Measurements from ENCODE around the gene TTC33.
"Not testable (repeated sequence)": the region's sequence is repeated elsewhere in the genome, so short reads cannot be mapped to it uniquely, and the experiment has no call there.

The TTC33 gene

GRCh38 chr5:40779561-40779960 is 23.8 kb upstream of the TTC33 start:
- DNase-seq (ENCODE audit: low read depth) = no peak

- DNase-seq (ENCODE audit: low read depth) = no peak
Observed at GRCh38 chr5:40778133-40778532, 22.4 kb upstream of the TTC33 start.

GRCh38 chr5:40776658-40776977 is 20.9 kb upstream of the TTC33 start:
- no peak for DNase-seq (ENCODE audit: low read depth)

GRCh38 chr5:40775846-40776657 is 20.3 kb upstream of the TTC33 start:
- no peak for DNase-seq (ENCODE audit: low read depth)

GRCh38 chr5:40775085-40775845 is 19.5 kb upstream of the TTC33 start:
- DNase-seq (ENCODE audit: low read depth) = no peak

- DNase-seq (ENCODE audit: low read depth) = no peak
Observed at GRCh38 chr5:40774623-40775022, 18.9 kb upstream of the TTC33 start.

GRCh38 chr5:40770764-40771163 is 15.0 kb upstream of the TTC33 start:
- DNase-seq (ENCODE audit: low read depth) = no peak

- DNase-seq (ENCODE audit: low read depth) = no peak
Observed at GRCh38 chr5:40762705-40763104, 6.9 kb upstream of the TTC33 start.

GRCh38 chr5:40757400-40757799 is 1.6 kb upstream of the TTC33 start:
- no peak for DNase-seq (ENCODE audit: low read depth)

GRCh38 chr5:40755093-40755406 is 711 bp downstream of the TTC33 start:
- DNase-seq (ENCODE audit: low read depth) = peak; percentile 50

GRCh38 chr5:40754381-40755092 is 1.2 kb downstream of the TTC33 start:
- no peak for DNase-seq (ENCODE audit: low read depth)

- DNase-seq (ENCODE audit: low read depth) = no peak
Observed at GRCh38 chr5:40746703-40747102, 9.1 kb downstream of the TTC33 start.

- DNase-seq (ENCODE audit: low read depth) = no peak
Observed at GRCh38 chr5:40743771-40744170, 12.0 kb downstream of the TTC33 start.

GRCh38 chr5:40738502-40738901 is 17.3 kb downstream of the TTC33 start:
- DNase-seq (ENCODE audit: low read depth) = no peak

GRCh38 chr5:40736103-40736875 is 19.5 kb downstream of the TTC33 start:
- no peak for DNase-seq (ENCODE audit: low read depth)

GRCh38 chr5:40735609-40736008 is 20.2 kb downstream of the TTC33 start:
- no peak for DNase-seq (ENCODE audit: low read depth)

GRCh38 chr5:40734986-40735385 is 20.8 kb downstream of the TTC33 start:
- DNase-seq (ENCODE audit: low read depth) = no peak

GRCh38 chr5:40733879-40734563 is 21.7 kb downstream of the TTC33 start:
- no peak for DNase-seq (ENCODE audit: low read depth)

GRCh38 chr5:40733434-40733833 is 22.3 kb downstream of the TTC33 start:
- DNase-seq (ENCODE audit: low read depth) = no peak

- not testable (repeated sequence) for DNase-seq (ENCODE audit: low read depth)
Observed at GRCh38 chr5:40722497-40722911, 33.3 kb downstream of the TTC33 start.

- DNase-seq (ENCODE audit: low read depth) = no peak
Observed at GRCh38 chr5:40720069-40720468, 35.7 kb downstream of the TTC33 start.

GRCh38 chr5:40717281-40717680 is 38.5 kb downstream of the TTC33 start:
- no peak for DNase-seq (ENCODE audit: low read depth)

Data from activated T-cell treated with anti-CD3 and anti-CD28 coated beads for 1 hour (primary cell).